HEK293T (cell line): Measurements from ENCODE around the gene MGAT4B.

Experiments
- CTCF ChIA-PET: fragments of 350-600 bp; formaldehyde crosslinking; extraction: SDS; loops from one replicate; lab custom pipeline; 2021; ENCODE audit warnings: antibody characterized with exemption, inconsistent platforms; lab: Yijun Ruan, JAX
- POLR2A ChIA-PET: fragments of 350-600 bp; formaldehyde crosslinking; extraction: SDS; loops from one replicate; lab custom pipeline; 2020; ENCODE audit warnings: antibody characterized with exemption, inconsistent platforms; lab: Yijun Ruan, JAX
- DNase-seq: peaks from one replicate; pipeline ENCODE4 v3.0.0; 2012; ENCODE audit warnings: mixed read lengths; ENCODE audit errors: extremely low spot score
- ARNT ChIP-seq: fragments of 450-650 bp; IDR thresholded peaks from 2 replicates; pipeline ENCODE4 v1.6.1; 2017; ENCODE audit warnings: mild to moderate bottlenecking
- BHLHE40 ChIP-seq: fragments of 450-650 bp; IDR thresholded peaks from 2 replicates; pipeline ENCODE4 v1.6.1; 2016; ENCODE audit warnings: mild to moderate bottlenecking, moderate library complexity, borderline replicate concordance
- CTBP1 ChIP-seq: fragments of 450-650 bp; IDR thresholded peaks from 2 replicates; pipeline ENCODE4 v1.6.1; 2016; ENCODE audit warnings: borderline replicate concordance
- ELF4 ChIP-seq: fragments of 450-650 bp; IDR thresholded peaks from 2 replicates; pipeline ENCODE4 v1.6.1; 2017; ENCODE audit warnings: antibody characterized with exemption
- FOXA1 ChIP-seq: fragments of 450-650 bp; IDR thresholded peaks from 2 replicates; pipeline ENCODE4 v1.6.1; 2016; ENCODE audit warnings: mild to moderate bottlenecking
- FOXK2 ChIP-seq: fragments of 450-650 bp; IDR thresholded peaks from 2 replicates; pipeline ENCODE4 v1.6.1; 2016; ENCODE audit warnings: mild to moderate bottlenecking
- FOXM1 ChIP-seq: fragments of 450-650 bp; IDR thresholded peaks from 2 replicates; pipeline ENCODE4 v1.6.1; 2017; ENCODE audit warnings: mild to moderate bottlenecking, borderline replicate concordance
- HDGF ChIP-seq: fragments of 450-650 bp; IDR thresholded peaks from 2 replicates; pipeline ENCODE4 v1.6.1; 2017; ENCODE audit warnings: antibody characterized with exemption, borderline replicate concordance
- L3MBTL2 ChIP-seq: fragments of 450-650 bp; conservative IDR thresholded peaks from 2 replicates; pipeline ENCODE4 v1.6.1; 2016; ENCODE audit warnings: mild to moderate bottlenecking
- LEF1 ChIP-seq: fragments of 450-650 bp; IDR thresholded peaks from 2 replicates; pipeline ENCODE4 v1.6.1; 2017; ENCODE audit warnings: mild to moderate bottlenecking, borderline replicate concordance
- NFRKB ChIP-seq: fragments of 450-650 bp; IDR thresholded peaks from 2 replicates; pipeline ENCODE4 v1.6.1; 2016; ENCODE audit warnings: mild to moderate bottlenecking, moderate library complexity
- SP1 ChIP-seq: fragments of 450-650 bp; IDR thresholded peaks from 2 replicates; pipeline ENCODE4 v1.6.1; 2017
- SUZ12 ChIP-seq: fragments of 450-650 bp; IDR thresholded peaks from 2 replicates; pipeline ENCODE4 v1.6.1; 2016; ENCODE audit warnings: mild to moderate bottlenecking
- TARDBP ChIP-seq: fragments of 450-650 bp; IDR thresholded peaks from 2 replicates; pipeline ENCODE4 v1.6.1; 2016
- ZNF384 ChIP-seq: fragments of 450-650 bp; IDR thresholded peaks from 2 replicates; pipeline ENCODE4 v1.6.1; 2016
- TF ChIP-seq, protein P1 (sequence below): fragments of 450-650 bp; IDR thresholded peaks from 2 replicates; pipeline ENCODE4 v1.6.1; 2016

The MGAT4B gene

DNA sequence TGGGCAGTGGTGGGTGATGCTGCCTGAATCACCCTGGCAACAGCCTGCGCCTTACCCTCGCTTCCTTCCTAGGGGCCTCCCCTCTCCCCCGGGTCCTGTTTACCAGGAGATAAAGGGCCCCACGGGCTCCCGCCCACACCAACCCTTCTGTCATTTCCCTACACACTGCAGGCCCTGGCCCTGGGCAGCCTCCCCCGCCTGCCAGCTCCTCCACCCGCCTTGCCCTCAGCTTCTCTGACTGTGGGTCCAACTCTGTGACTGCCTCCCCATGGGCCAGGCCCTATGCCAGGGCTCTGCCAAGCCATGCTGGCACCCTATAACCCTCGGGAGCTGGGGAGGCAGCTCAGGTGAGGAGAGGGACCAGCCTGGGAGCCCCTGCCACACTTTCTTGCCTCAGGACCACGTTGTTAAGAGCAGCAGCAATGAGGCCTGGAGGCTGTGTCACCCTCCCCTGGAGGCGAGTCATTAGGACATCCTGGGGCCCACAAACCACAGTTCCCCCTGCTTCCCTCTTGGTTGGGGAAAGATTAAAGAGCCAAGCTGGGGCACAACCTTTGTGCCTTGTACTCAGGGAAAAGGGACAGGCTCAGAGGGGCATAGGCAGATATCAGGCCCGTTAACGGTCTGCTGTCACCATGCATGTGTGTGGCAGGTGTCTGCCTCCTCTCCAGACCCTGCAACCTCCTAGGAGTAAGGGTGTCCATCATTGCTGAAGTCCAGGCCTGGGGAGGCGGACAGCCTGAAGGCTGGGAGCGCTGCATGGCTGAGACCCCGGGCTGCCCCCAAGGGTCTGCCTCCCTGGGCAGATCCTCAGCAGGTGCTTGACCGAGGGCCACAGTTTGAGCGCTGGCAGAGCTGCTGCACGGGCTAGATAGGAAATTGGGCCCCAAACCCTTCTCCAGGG is 2.8 kb downstream of the MGAT4B start:
- ChIA-PET CTCF (interaction anchor here (0.6 kb wide), 1 partner anchor 41 kb away, joined by 3 read pairs; no protein-coding TSS in a partner anchor), POLR2A (interaction anchor here (1.5 kb wide), 1 partner anchor 16 kb away, joined by 4 read pairs; the partner anchor contains the start of gene SQSTM1)
- no peak for DNase-seq
- TF ChIP-seq FOXK2 = no peak
- TF ChIP-seq, protein P1, sequence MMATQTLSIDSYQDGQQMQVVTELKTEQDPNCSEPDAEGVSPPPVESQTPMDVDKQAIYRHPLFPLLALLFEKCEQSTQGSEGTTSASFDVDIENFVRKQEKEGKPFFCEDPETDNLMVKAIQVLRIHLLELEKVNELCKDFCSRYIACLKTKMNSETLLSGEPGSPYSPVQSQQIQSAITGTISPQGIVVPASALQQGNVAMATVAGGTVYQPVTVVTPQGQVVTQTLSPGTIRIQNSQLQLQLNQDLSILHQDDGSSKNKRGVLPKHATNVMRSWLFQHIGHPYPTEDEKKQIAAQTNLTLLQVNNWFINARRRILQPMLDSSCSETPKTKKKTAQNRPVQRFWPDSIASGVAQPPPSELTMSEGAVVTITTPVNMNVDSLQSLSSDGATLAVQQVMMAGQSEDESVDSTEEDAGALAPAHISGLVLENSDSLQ = no peak
- TF ChIP-seq CTBP1 = no peak

GRCh38 chr5:179802950-179803562 is 3.6 kb downstream of the MGAT4B start:
- POLR2A ChIA-PET = interaction anchor here (1.4 to 1.5 kb wide), 2 partner anchors 8 to 17 kb away, joined by 4 to 5 read pairs; partner anchors contain the start of gene SQSTM1
- CTCF ChIA-PET = interaction anchor here (0.6 kb wide), 1 partner anchor 40 kb away, joined by 3 read pairs; no protein-coding TSS in a partner anchor
- no peak for TF ChIP-seq HDGF
- no peak for TF ChIP-seq L3MBTL2
- TF ChIP-seq FOXA1 = no peak
- no peak for TF ChIP-seq LEF1
- TF ChIP-seq ARNT = no peak
- no peak for TF ChIP-seq BHLHE40
- no peak for DNase-seq

DNA sequence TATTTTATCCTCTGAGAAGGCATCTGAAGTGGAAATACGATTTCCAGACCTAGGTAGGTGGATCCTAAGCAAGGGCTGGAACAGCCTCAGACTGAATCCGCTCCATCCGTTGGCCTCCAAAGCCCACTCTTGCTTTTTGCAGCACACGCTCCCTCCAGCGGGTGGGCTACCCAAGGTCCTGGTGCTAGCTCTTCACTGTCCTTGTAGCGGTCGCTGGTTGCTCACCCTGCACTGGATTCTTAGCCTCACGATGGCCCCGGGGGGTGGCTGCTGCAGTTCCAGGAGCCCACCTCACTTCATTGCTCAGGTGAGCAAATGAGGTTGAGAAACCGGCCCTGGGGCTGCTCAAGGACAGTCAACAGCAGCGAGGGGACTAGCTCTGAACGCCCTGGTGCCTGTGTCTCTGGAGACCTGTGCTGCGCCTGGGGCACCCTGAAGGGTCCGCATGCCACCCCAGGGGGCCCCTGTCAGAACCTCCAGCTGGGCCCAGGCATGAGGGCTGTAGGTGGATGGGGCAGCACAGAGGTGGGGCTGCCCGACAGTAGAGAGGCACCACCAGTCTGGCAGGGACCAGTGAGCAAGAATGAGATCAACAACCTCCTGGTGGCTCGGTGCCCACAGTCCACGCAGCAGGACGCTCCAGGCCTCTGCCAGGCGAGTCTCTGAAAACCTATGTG is 4.3 kb downstream of the MGAT4B start:
- ChIA-PET CTCF (interaction anchor here (0.6 to 1.2 kb wide), 14 partner anchors 9 to 289 kb away, joined by 3 to 11 read pairs (median 4); partner anchors contain the start of gene MAML1), POLR2A (interaction anchor here (1.0 to 1.4 kb wide), 4 partner anchors 9 to 25 kb away, joined by 3 to 5 read pairs (median 4); partner anchors contain the start of gene SQSTM1)
- TF ChIP-seq NFRKB (no peak), TARDBP (no peak), BHLHE40 (no peak), FOXA1 (no peak), SUZ12 (no peak), FOXM1 (no peak)
- DNase-seq = no peak

DNA sequence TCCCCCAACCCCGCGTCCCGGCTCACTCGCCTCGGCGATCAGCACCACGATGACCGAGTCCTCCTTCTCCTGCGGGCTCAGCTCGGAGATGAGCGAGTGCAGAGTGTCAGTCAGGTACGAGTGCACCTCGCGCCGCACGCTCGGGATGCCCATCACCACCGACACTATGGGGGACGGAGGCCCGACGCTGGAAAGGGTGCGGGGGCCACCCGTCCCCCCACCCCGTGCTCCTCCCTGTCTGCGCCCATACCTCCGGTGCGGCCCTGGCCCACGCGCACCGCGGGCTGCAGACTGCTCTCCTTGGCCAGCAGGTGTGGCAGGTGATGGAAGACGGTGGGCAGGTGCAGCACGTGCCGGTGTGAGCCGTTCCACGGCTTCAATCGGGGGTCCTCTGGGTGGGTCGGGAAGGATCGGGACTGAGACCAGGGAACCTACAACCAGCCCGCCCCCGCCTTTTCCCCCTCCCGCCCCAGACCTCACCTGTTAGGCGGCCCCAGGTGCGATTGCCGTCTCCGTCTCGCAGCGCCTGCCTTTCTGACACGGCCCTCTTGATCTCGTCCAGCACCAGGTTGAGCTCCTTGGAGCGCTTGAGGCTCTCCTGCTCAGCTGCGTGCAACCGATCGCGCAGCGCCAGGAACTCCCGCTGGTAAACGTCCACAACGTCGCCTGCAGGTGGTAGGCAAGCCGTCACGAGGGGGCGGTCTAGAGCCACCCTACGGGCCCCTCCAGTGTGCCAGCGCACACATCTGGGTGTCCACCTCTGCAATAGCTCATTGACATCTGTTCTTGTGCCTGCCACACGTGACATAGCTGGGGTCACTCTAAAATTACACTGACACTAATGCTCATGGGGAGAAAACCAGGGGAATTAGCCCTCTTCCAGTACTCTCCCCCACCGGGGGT is 5.1 kb downstream of the MGAT4B start:
- no peak for TF ChIP-seq FOXM1
- TF ChIP-seq TARDBP = no peak
- peak; percentile 64; the same call in 1 of the 2 replicates for TF ChIP-seq CTBP1
- peak; percentile 92 for TF ChIP-seq ARNT
- peak; percentile 81 for DNase-seq
- ChIA-PET POLR2A (interaction anchor here (1.0 to 1.4 kb wide), 4 partner anchors 9 to 26 kb away, joined by 3 to 5 read pairs (median 4); partner anchors contain the start of gene SQSTM1), CTCF (interaction anchor here (0.6 to 1.2 kb wide), 15 partner anchors 10 to 289 kb away, joined by 3 to 11 read pairs (median 4); partner anchors contain the start of gene MAML1)

DNA sequence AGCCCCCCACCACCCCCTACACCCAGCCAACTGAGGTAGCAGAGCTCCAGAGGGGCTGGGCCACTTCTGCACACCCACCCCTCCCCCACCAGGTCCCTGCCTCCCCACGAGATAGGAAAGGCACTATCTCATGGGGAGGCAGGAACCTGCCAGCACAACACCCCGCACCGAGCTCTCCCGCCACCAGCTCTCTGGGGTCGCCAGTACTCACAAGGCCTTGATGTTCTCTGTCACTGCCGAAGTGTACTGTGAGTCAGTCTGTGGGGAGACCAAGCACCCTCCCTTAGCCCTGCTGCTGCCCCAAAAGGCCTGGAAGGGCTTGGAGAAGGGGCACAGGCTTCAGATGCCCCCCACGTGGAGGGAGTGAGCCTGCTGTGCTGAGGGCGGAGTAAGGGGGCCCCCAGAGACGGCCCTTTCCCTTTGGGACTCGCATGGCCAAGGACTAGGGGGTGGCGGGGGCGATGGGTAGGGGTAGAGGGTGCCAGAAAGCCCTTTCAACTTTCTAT is 5.9 kb downstream of the MGAT4B start:
- TF ChIP-seq HDGF (no peak), SUZ12 (no peak), TARDBP (no peak), ZNF384 (no peak), FOXA1 (no peak), LEF1 (no peak), ELF4 (no peak), BHLHE40 (no peak), ARNT (no peak), SP1 (no peak), CTBP1 (no peak), NFRKB (no peak), FOXK2 (no peak), L3MBTL2 (no peak), FOXM1 (no peak)
- TF ChIP-seq, protein P1 = no peak
- no peak for DNase-seq
- ChIA-PET POLR2A (no interaction called here), CTCF (no interaction called here)

- ChIA-PET POLR2A (no interaction called here), CTCF (no interaction called here)
- DNase-seq = no peak
- TF ChIP-seq TARDBP = no peak
- no peak for TF ChIP-seq LEF1
- no peak for TF ChIP-seq ELF4
- no peak for TF ChIP-seq L3MBTL2
- no peak for TF ChIP-seq FOXM1
Measured at GRCh38 chr5:179800071-179800695, 6.5 kb downstream of the MGAT4B start.
